Measurements from ENCODE around the gene RB1.

- TF ChIP-seq POLR2AphosphoS5 (IDR thresholded peaks at IDR 0.05; ENCODE audit: insufficient read depth, low read depth, low read length) (no peak), POLR2A (IDR thresholded peaks at IDR 0.05; ENCODE audit: low read depth, low read length) (no peak)
- TF ChIP-seq, protein P1, sequence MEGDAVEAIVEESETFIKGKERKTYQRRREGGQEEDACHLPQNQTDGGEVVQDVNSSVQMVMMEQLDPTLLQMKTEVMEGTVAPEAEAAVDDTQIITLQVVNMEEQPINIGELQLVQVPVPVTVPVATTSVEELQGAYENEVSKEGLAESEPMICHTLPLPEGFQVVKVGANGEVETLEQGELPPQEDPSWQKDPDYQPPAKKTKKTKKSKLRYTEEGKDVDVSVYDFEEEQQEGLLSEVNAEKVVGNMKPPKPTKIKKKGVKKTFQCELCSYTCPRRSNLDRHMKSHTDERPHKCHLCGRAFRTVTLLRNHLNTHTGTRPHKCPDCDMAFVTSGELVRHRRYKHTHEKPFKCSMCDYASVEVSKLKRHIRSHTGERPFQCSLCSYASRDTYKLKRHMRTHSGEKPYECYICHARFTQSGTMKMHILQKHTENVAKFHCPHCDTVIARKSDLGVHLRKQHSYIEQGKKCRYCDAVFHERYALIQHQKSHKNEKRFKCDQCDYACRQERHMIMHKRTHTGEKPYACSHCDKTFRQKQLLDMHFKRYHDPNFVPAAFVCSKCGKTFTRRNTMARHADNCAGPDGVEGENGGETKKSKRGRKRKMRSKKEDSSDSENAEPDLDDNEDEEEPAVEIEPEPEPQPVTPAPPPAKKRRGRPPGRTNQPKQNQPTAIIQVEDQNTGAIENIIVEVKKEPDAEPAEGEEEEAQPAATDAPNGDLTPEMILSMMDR (IDR thresholded peaks at IDR 0.05; ENCODE audit: extremely low read depth in 1 of 2, insufficient read depth in 1 of 2, low read depth in 1 of 2, low read length in 2 of 2), result no peak
Observed at GRCh38 chr13:48487968-48488367, 184.4 kb downstream of the RB1 start.

All from endothelial cell of umbilical vein (primary cell).